HUES48 (cell line): ENCODE data around the gene HECTD1.
"Not testable (repeated sequence)": the region's sequence is repeated elsewhere in the genome, so short reads cannot be mapped to it uniquely, and the experiment has no call there.

ENCODE experiments used
- H3K27ac ChIP-seq: one replicate; pipeline ENCODE4 v1.7.0; 2013; ENCODE audit warnings: low read depth, low read length, inconsistent platforms
- H3K27me3 ChIP-seq: 2 replicates; pipeline ENCODE4 v1.6.1; 2013; ENCODE audit warnings: mild to moderate bottlenecking, low read length; ENCODE audit not compliant: control insufficient read depth, insufficient read depth
- H3K36me3 ChIP-seq: 2 replicates; pipeline ENCODE4 v1.6.1; 2013; ENCODE audit warnings: low read length; ENCODE audit not compliant: control insufficient read depth, insufficient read depth
- H3K4me1 ChIP-seq: 2 replicates; pipeline ENCODE4 v1.6.1; 2013; ENCODE audit warnings: mild to moderate bottlenecking, low read length; ENCODE audit not compliant: control insufficient read depth, insufficient read depth
- H3K4me3 ChIP-seq: 2 replicates; pipeline ENCODE4 v1.5.1; 2013; ENCODE audit warnings: mild to moderate bottlenecking, low read depth, low read length
- H3K9ac ChIP-seq: 2 replicates; pipeline ENCODE4 v1.6.1; 2013; ENCODE audit warnings: mild to moderate bottlenecking, low read depth, low read length, moderate library complexity
- H3K9me3 ChIP-seq: 2 replicates; pipeline ENCODE4 v1.6.1; 2013; ENCODE audit warnings: low read length; ENCODE audit not compliant: control insufficient read depth, insufficient read depth

The HECTD1 gene

GRCh38 chr14:31122098-31122611 is 85.4 kb downstream of the HECTD1 start:
- Histone ChIP-seq H3K27ac (peak overlapping the region; percentile 16), H3K9me3 (no peaks in the 10 kb centered on the region), H3K9ac (no peak overlapping the region), H3K4me3 (no peak overlapping the region), H3K36me3 (peaks cover 69% of the 10 kb centered on the region), H3K4me1 (peaks cover 36% of the 10 kb centered on the region), H3K27me3 (no peaks in the 10 kb centered on the region)

GRCh38 chr14:31118892-31119291 is 88.7 kb downstream of the HECTD1 start:
- peaks cover 24% of the 10 kb centered on the region for H3K4me1 ChIP-seq

GRCh38 chr14:31113794-31114193 is 93.8 kb downstream of the HECTD1 start:
- Histone ChIP-seq H3K36me3 (peaks cover 96% of the 10 kb centered on the region), H3K27ac (no peak overlapping the region), H3K9ac (no peak overlapping the region), H3K27me3 (no peaks in the 10 kb centered on the region), H3K9me3 (no peaks in the 10 kb centered on the region), H3K4me1 (no peaks in the 10 kb centered on the region), H3K4me3 (no peak overlapping the region)

More at GRCh38 chr14:31118892-31119291, 88.7 kb downstream of the HECTD1 start:
- Histone ChIP-seq H3K27me3 (no peaks in the 10 kb centered on the region), H3K36me3 (peaks cover 84% of the 10 kb centered on the region), H3K4me3 (no peak overlapping the region), H3K27ac (no peak overlapping the region), H3K9ac (no peak overlapping the region), H3K9me3 (no peaks in the 10 kb centered on the region)

GRCh38 chr14:31110872-31111271 is 96.7 kb downstream of the HECTD1 start:
- H3K27ac ChIP-seq, result no peak overlapping the region
- H3K4me1 ChIP-seq, result no peaks in the 10 kb centered on the region
- peaks cover 100% of the 10 kb centered on the region for H3K36me3 ChIP-seq
- no peak overlapping the region for H3K4me3 ChIP-seq
- H3K9me3 ChIP-seq, result no peaks in the 10 kb centered on the region
- H3K9ac ChIP-seq, result no peak overlapping the region
- no peaks in the 10 kb centered on the region for H3K27me3 ChIP-seq

GRCh38 chr14:31109257-31109656 is 98.3 kb downstream of the HECTD1 start:
- H3K27ac ChIP-seq, result no peak overlapping the region
- no peaks in the 10 kb centered on the region for H3K4me1 ChIP-seq
- H3K9me3 ChIP-seq, result no peaks in the 10 kb centered on the region
- H3K27me3 ChIP-seq, result no peaks in the 10 kb centered on the region
- peaks cover 99% of the 10 kb centered on the region for H3K36me3 ChIP-seq
- no peak overlapping the region for H3K9ac ChIP-seq
- H3K4me3 ChIP-seq, result no peak overlapping the region

GRCh38 chr14:31106768-31107167 is 100.8 kb downstream of the HECTD1 start:
- Histone ChIP-seq H3K4me1 (no peaks in the 10 kb centered on the region), H3K4me3 (no peak overlapping the region), H3K27me3 (no peaks in the 10 kb centered on the region), H3K36me3 (peaks cover 96% of the 10 kb centered on the region), H3K27ac (no peak overlapping the region), H3K9ac (no peak overlapping the region), H3K9me3 (no peaks in the 10 kb centered on the region)

GRCh38 chr14:31097081-31097480 is 110.5 kb downstream of the HECTD1 start:
- no peaks in the 10 kb centered on the region for H3K9me3 ChIP-seq
- H3K27ac ChIP-seq, result no peak overlapping the region
- H3K9ac ChIP-seq, result no peak overlapping the region
- H3K4me3 ChIP-seq, result no peak overlapping the region
- peaks cover 40% of the 10 kb centered on the region for H3K36me3 ChIP-seq
- H3K27me3 ChIP-seq, result no peaks in the 10 kb centered on the region
- H3K4me1 ChIP-seq, result no peaks in the 10 kb centered on the region

- Histone ChIP-seq H3K4me1 (no peaks in the 10 kb centered on the region), H3K27me3 (no peaks in the 10 kb centered on the region), H3K9ac (no peak overlapping the region), H3K4me3 (no peak overlapping the region), H3K36me3 (peaks cover 33% of the 10 kb centered on the region), H3K9me3 (no peaks in the 10 kb centered on the region), H3K27ac (no peak overlapping the region)
These were observed 111.3 kb downstream of the HECTD1 start for GRCh38 chr14:31096255-31096654.

GRCh38 chr14:31095817-31096216 is 111.8 kb downstream of the HECTD1 start:
- not testable (repeated sequence) for H3K27ac ChIP-seq, H3K9ac ChIP-seq, H3K4me3 ChIP-seq, H3K9me3 ChIP-seq, H3K4me1 ChIP-seq, H3K27me3 ChIP-seq
- H3K36me3 ChIP-seq, result peaks cover 28% of the 10 kb centered on the region

GRCh38 chr14:31093884-31094839 is 113.4 kb downstream of the HECTD1 start:
- peaks cover 12% of the 10 kb centered on the region for H3K36me3 ChIP-seq
- H3K4me1 ChIP-seq, H3K27me3 ChIP-seq, H3K27ac ChIP-seq, H3K9ac ChIP-seq, H3K4me3 ChIP-seq, H3K9me3 ChIP-seq: not testable (repeated sequence)

- Histone ChIP-seq H3K36me3 (no peaks in the 10 kb centered on the region), H3K9me3 (no peaks in the 10 kb centered on the region), H3K4me1 (no peaks in the 10 kb centered on the region), H3K27ac (no peak overlapping the region), H3K4me3 (no peak overlapping the region), H3K9ac (no peak overlapping the region), H3K27me3 (no peaks in the 10 kb centered on the region)
These were observed 115.4 kb downstream of the HECTD1 start for GRCh38 chr14:31092160-31092708.
